CD4-positive, alpha-beta T cell treated with Interleukin-12 subunit alpha and Interleukin-12 subunit beta, for 1 hour (primary cell): ENCODE data around the gene NPIPA7.
"Not testable (repeated sequence)": the region's sequence is repeated elsewhere in the genome, so short reads cannot be mapped to it uniquely, and the experiment has no call there.

Experiments
- DNase-seq: peaks from one replicate; pipeline ENCODE4 v3.0.0-alpha.2; 2020

The NPIPA7 gene

DNA sequence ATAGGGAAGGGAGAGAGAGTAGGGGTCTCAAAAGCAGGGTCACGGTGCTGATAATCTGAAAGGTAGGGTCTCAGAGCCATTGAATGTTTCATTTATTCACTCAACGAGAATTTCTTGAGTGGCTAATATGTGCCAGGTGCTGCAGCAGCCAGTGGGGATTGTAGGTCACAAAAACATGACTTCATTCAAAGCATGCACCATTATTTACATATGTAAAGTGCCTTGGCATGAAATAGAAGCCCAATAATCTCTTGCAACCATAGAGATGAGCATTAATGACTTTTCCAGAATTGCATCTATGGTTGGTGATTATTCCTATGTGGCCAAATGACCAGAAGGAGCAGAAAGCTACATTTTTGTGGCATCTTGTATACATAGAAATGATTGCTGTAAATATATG, 46.2 kb downstream of the NPIPA7 start:
- DNase-seq: not testable (repeated sequence)

DNA sequence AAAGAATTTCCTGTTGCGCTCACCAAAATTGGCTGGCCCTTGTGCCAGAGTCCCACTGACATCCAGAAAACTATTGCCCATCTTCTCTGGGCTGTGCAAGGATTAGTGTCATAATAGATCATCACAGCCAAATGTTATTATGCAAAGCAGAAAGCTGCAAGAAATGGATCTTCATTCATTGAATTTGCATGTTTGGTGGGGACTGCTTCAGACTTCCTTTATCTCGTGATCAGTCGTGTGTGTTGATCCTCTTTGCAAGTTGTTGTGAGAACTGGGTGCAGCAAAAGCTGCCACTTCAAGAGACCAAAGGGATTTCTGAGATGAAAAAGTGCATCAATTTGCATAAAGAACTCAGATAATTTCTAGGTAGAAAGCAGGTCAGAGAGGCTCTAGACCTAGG, 52.2 kb downstream of the NPIPA7 start:
- not testable (repeated sequence) for DNase-seq

DNA sequence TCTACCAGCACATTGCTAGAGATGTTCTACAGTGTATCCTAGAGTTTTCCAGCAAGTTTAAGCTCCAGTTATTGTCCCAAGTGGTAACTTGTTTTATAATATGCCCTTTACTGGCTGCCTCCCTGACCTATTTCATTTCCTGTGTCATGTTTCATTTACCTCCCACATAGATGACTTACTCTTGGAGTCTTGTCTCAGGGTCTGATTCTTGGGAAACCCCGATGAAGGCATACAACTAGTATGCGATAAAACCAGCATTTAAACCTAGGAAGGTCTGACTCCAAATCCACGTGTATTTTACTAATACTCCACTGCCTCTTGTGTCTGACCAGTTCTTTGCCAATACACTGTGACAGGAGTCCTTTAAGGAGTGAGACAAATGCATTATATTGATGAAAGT, 55.8 kb downstream of the NPIPA7 start:
- DNase-seq: not testable (repeated sequence)

DNA sequence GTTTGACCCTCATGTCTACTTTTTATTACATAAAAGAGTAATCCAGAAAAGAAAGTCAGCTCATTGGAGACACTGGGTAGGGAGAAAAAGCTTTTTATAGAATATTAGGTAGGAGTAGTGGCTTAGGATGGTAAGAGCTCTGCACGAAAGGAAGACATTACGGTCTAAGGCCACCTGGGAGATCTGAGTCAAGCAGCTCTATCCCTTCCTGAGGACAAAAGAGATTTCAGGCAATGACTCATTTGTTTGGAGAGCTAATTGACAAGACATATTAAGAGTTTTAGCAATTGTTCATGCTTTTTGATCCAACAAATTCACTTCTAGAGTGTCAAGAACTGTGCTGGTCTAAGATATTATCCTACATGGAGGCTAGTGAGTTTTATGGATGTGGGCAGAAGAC, 62.5 kb downstream of the NPIPA7 start:
- DNase-seq: not testable (repeated sequence)
